SU-DHL-6 (cell line): ENCODE results near the gene GRIK4.

ENCODE experiments used
- H2AFZ ChIP-seq: fragments of 200-600 bp; sonication (generic); 2 replicates; pipeline ENCODE4 v1.6.1; 2014; ENCODE audit warnings: low read depth, mild to moderate bottlenecking, moderate library complexity, mixed read lengths, antibody characterized with exemption, low read length; ENCODE audit not compliant: severe bottlenecking
- H3F3A ChIP-seq: fragments of 200-600 bp; shearing (Covaris generic); 2 replicates; pipeline ENCODE4 v1.6.0; 2016; ENCODE audit warnings: antibody characterized with exemption, mild to moderate bottlenecking; ENCODE audit not compliant: insufficient read depth
- H3K27ac ChIP-seq: fragments of 200-600 bp; sonication (generic); 2 replicates; pipeline ENCODE4 v1.5.1; 2016; ENCODE audit warnings: low read depth, mild to moderate bottlenecking, low read length, moderate library complexity, mixed read lengths
- H3K27me3 ChIP-seq: fragments of 200-600 bp; sonication (generic), shearing (Covaris generic); 2 replicates; pipeline ENCODE4 v1.6.0; 2014; ENCODE audit warnings: mild to moderate bottlenecking, low read length
- H3K36me3 ChIP-seq: fragments of 200-600 bp; sonication (generic); 2 replicates; pipeline ENCODE4 v1.6.1; 2014; ENCODE audit warnings: mild to moderate bottlenecking, low read length, mixed read lengths
- H3K4me2 ChIP-seq: fragments of 300-600, 200-600 bp; shearing (Covaris generic), sonication (generic); 2 replicates; pipeline ENCODE4 v1.6.0; 2014; ENCODE audit warnings: low read length, low read depth, mild to moderate bottlenecking; ENCODE audit not compliant: poor library complexity, severe bottlenecking
- H3K4me3 ChIP-seq: fragments of 200-600 bp; sonication (generic); 2 replicates; pipeline ENCODE4 v1.5.1; 2014; ENCODE audit warnings: antibody characterized with exemption, low read length, mild to moderate bottlenecking, mixed read lengths; ENCODE audit not compliant: insufficient read depth, poor library complexity, severe bottlenecking
- H3K79me2 ChIP-seq: fragments of 200-600 bp; sonication (generic); 2 replicates; pipeline ENCODE4 v1.6.1; 2014; ENCODE audit warnings: mild to moderate bottlenecking, low read length, moderate library complexity; ENCODE audit not compliant: insufficient read depth
- H3K9ac ChIP-seq: fragments of 200-600 bp; sonication (generic); 2 replicates; pipeline ENCODE4 v1.7.0; 2014; ENCODE audit warnings: mild to moderate bottlenecking, low read length
- H3K9me2 ChIP-seq: fragments of 200-600 bp; sonication (generic); replicated peaks from 2 replicates; pipeline ENCODE4 v1.6.1; 2014; ENCODE audit warnings: low read length; ENCODE audit not compliant: insufficient read depth
- H3K9me3 ChIP-seq: fragments of 200-600 bp; sonication (generic); 2 replicates; pipeline ENCODE4 v1.6.1; 2014; ENCODE audit warnings: low read length, mixed read lengths; ENCODE audit not compliant: insufficient read depth
- H4K20me1 ChIP-seq: fragments of 200-600 bp; sonication (generic); 2 replicates; pipeline ENCODE4 v1.6.1; 2014; ENCODE audit warnings: low read depth, mild to moderate bottlenecking, antibody characterized with exemption, low read length, moderate library complexity, mixed read lengths
- EZH2phosphoT487 ChIP-seq: fragments of 200-600 bp; sonication (generic), shearing (Covaris generic); conservative IDR thresholded peaks from 2 replicates; pipeline ENCODE4 v1.6.1; 2018; ENCODE audit warnings: mild to moderate bottlenecking, antibody characterized with exemption, low read length, moderate library complexity, mixed read lengths
- TF ChIP-seq, protein P1 (sequence below): fragments of 200-600 bp; sonication (generic); IDR thresholded peaks from one replicate; pipeline ENCODE4 v1.5.1; 2017; ENCODE audit warnings: antibody characterized with exemption, mild to moderate bottlenecking, low read length, moderate library complexity; ENCODE audit not compliant: insufficient read depth, poor library complexity, severe bottlenecking

Gene GRIK4

GRCh38 chr11:120773501-120774031 is 262.0 kb downstream of the GRIK4 start:
- no peak overlapping the region for H2AFZ ChIP-seq
- H3K4me3 ChIP-seq: no peak overlapping the region
- no peak for TF ChIP-seq EZH2phosphoT487
- TF ChIP-seq, protein P1, sequence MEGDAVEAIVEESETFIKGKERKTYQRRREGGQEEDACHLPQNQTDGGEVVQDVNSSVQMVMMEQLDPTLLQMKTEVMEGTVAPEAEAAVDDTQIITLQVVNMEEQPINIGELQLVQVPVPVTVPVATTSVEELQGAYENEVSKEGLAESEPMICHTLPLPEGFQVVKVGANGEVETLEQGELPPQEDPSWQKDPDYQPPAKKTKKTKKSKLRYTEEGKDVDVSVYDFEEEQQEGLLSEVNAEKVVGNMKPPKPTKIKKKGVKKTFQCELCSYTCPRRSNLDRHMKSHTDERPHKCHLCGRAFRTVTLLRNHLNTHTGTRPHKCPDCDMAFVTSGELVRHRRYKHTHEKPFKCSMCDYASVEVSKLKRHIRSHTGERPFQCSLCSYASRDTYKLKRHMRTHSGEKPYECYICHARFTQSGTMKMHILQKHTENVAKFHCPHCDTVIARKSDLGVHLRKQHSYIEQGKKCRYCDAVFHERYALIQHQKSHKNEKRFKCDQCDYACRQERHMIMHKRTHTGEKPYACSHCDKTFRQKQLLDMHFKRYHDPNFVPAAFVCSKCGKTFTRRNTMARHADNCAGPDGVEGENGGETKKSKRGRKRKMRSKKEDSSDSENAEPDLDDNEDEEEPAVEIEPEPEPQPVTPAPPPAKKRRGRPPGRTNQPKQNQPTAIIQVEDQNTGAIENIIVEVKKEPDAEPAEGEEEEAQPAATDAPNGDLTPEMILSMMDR: no peak
- no peaks in the 10 kb centered on the region for H3K36me3 ChIP-seq
- no peaks in the 10 kb centered on the region for H4K20me1 ChIP-seq
- no peaks in the 10 kb centered on the region for H3F3A ChIP-seq
- no peak overlapping the region for H3K27ac ChIP-seq
- H3K9me2 ChIP-seq: no peaks in the 10 kb centered on the region
- H3K79me2 ChIP-seq: no peaks in the 10 kb centered on the region
- H3K27me3 ChIP-seq: 0 out of 2 replicates have a peak, but pooled peaks cover 1% of the 10 kb centered on the region
- H3K9ac ChIP-seq: no peak overlapping the region
- no peak overlapping the region for H3K4me2 ChIP-seq
- H3K9me3 ChIP-seq: peaks cover 1% of the 10 kb centered on the region; the same call in 1 of the 2 replicates

- Histone ChIP-seq H2AFZ (no peak overlapping the region), H3K4me3 (no peak overlapping the region), H4K20me1 (no peaks in the 10 kb centered on the region), H3F3A (no peaks in the 10 kb centered on the region), H3K4me2 (no peak overlapping the region), H3K9me2 (no peaks in the 10 kb centered on the region), H3K9ac (no peak overlapping the region), H3K9me3 (no peaks in the 10 kb centered on the region), H3K79me2 (no peaks in the 10 kb centered on the region), H3K27ac (no peak overlapping the region), H3K27me3 (no peaks in the 10 kb centered on the region), H3K36me3 (no peaks in the 10 kb centered on the region)
- TF ChIP-seq EZH2phosphoT487: no peak
- TF ChIP-seq, protein P1: no peak
These were observed 263.2 kb downstream of the GRIK4 start for GRCh38 chr11:120774591-120775386.

- Histone ChIP-seq H4K20me1 (no peaks in the 10 kb centered on the region), H3K9ac (no peak overlapping the region), H3K4me2 (no peak overlapping the region), H2AFZ (no peak overlapping the region), H3K9me2 (no peaks in the 10 kb centered on the region), H3K79me2 (no peaks in the 10 kb centered on the region), H3K9me3 (no peaks in the 10 kb centered on the region), H3F3A (no peaks in the 10 kb centered on the region), H3K4me3 (no peak overlapping the region), H3K27me3 (no peaks in the 10 kb centered on the region), H3K27ac (no peak overlapping the region), H3K36me3 (no peaks in the 10 kb centered on the region)
- TF ChIP-seq EZH2phosphoT487: no peak
- TF ChIP-seq, protein P1: no peak
These were observed 264.7 kb downstream of the GRIK4 start for GRCh38 chr11:120775986-120776951.
